HG03575 (cell line): ENCODE results near the gene CABP7.

Source experiments
- ATAC-seq: cut with Tn5 transposase; IDR thresholded peaks from one replicate; pipeline ENCODE4 v1.9.1; 2021; ENCODE audit not compliant: unreplicated experiment, insufficient number of reproducible peaks, low FRiP score; ENCODE audit errors: extremely low read depth

CABP7 gene

DNA sequence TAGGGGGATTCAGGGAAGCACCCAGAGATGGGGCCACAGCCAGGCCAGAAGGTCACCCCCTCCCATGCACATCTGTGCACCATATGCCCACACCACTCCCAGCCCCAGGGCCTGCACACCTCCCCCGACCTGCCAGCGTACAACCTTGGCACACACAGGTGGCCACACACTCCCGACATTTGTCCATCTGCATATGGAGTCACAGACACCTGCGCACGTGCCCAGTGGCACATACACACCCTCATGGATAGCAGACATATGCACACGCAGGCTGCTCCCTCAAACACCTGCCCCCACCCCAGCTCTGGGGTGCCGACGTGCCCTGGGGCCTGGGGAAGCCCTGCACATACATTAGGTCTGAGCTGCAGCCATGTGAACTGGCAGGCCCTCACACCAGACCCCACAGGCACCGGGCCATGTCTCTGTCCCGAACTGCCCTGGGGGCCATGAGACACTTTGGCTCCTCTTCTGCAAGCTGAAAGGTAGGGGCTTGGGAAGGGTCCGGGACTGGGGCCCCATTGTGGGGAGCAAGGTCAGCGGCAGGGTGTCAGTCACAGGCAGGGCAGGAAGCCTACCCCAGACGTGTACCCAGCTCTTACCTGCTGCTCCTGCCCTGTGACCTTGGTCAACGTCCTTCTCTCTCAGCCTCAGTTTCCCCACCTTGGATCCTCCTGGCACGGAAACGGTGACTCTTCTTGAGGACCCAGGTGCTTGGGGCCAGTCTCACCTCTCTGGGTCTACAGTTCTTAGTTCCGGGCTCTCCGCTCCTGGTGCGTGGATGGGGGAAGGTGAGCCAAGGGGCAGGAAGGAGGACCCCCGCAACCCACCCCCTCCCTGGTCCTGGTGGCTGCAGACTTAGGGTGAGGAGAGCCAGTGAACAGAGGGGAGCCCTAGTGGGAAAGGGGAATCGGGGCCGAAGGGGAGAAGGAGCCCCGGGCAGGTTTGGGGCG lies 579 bp upstream of the CABP7 start:
- no peak for ATAC-seq

GRCh38 chr22:29720811-29721323 lies 1.1 kb downstream of the CABP7 start:
- ATAC-seq: no peak

DNA sequence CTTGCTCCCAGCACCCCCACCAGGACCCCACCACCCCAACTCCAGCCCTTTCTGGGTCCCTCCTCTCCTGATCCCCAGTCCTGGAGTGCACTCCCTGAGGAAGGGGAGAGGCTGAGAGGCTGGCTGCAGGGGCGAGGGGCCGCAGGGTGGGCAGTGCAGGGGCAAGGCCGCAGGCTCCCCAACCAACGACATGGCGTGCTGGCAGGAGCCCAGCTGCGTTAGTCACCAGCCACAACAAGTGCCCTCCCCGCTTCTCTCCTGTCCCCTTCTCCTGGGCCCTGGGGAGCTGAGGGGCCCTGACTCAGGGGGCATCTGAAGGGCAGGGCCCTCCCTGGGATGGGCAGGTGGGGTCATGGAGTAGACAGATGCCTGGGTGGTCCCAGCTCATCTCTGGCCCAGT lies 2.3 kb downstream of the CABP7 start:
- ATAC-seq: no peak

- no peak for ATAC-seq
Measured at GRCh38 chr22:29722587-29722986, 2.8 kb downstream of the CABP7 start.

DNA sequence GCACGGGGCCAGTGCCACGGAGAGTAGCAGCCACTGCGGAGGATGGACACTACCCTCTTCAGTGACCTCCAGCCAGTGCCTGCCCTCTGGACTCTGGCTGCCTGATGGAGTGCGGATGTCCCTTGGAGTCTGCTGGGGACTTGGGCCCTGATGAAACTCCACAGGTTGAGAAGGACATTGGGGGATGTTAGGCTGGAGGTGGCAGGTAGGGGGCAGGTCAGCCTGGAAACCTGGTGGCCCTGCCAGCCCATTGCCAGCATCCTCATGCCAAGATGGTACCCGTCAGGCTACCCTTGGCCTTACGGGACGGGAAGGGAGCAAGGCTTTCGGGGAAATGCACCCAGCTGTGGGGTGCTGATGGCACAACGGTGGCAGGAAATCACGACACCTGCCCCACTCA lies 4.0 kb downstream of the CABP7 start:
- ATAC-seq: no peak

DNA sequence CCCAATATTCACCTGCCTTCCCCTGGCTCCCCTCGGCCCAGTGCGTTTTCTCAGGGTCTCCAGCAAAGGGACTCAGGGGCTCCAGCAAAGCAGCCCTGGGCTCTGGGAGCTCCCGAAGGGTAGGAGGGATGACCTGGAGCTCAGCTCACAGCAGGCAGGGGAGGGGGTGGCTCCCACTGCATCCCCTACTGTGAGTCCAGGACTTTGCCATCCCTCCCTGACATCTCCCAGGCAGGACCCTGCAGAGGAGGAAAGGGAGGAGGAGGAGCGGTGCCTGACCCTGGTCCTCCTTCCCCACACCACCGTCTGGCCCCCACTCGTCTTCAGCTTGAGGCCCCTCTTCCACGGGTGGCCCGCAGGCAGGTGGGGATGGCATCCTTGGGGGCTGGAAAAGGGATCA lies 5.0 kb downstream of the CABP7 start:
- ATAC-seq: no peak

DNA sequence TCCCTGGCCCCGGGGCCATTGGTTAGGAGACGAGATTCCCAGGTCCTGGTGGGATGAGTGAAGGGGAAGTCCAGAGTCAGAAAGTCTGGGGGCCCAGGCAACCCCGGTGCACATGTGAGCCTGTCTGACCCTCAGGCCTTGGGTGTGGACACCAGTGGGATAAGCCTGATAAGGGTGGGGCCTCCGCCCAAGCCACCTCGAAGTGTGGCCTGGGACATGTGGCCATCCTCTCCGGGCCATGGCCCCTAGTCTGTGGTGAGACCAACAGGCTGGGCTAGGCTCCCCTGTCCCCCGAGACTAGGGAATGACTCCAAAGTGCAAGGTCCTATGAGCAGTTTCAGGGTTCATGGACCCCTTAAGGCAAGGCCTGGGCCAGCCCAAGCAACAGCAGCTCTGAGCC lies 6.3 kb downstream of the CABP7 start:
- no peak for ATAC-seq

GRCh38 chr22:29726512-29727130 lies 6.8 kb downstream of the CABP7 start:
- no peak for ATAC-seq

DNA sequence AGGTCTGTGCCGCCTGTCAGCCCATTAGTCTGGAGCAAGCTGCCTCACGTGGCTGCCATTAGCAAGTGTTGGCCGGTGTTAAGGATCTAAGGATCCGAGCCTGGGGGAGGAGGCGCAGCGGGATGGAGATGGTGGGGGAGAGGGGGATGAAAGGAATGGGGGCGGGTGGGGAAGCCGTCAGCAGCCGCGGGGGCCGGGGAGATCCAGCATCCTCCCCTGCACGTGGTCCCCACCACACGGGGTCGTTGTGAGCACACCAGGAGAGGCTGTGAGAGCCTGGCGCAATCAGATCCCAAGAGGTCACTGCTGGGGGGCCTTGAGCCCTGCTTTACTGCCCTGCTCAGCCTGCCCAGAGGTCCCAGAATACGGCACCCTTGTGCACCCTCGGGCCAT lies 7.3 kb downstream of the CABP7 start:
- no peak for ATAC-seq

- ATAC-seq: no peak
Measured at GRCh38 chr22:29729161-29729560, 9.4 kb downstream of the CABP7 start.

DNA sequence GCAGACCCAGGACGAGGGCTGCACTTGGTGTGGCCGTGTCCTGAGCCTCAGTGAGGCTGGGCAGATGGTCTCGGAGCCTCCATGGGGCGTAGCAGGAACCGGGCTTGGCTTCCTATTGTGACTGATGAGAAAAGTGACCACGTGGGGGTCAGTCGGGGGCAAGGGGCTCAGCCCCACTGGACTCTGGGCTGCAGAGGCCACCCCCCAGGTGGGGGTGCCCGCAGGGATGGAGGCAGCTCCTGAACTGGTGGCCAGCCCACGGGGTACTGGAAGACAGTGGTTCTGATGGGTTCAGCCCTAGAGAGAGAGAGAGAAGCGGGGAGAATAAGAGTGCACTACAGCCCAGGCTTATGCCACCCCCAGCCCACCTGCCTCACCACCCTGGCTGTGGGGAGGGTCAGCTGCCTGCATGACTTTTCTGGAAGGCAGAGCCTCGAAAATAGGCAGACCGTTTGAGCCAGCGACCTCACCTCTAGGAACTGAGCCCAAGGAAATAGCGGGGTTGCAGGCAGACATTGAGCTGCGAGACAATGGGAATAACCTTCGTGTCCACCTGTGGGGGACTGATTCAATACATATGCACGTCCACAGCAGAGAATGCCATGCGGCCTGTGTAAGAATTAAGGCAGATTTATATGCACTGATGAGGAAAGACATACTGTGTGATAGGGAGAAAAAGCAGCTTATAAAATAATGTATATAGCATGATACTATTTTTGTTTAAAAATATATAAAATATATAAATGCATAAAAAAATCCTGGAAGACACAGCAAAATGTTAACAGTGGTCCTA lies 11.5 kb downstream of the CABP7 start:
- no peak for ATAC-seq

GRCh38 chr22:29732883-29733282 lies 13.1 kb downstream of the CABP7 start:
- ATAC-seq: no peak

- ATAC-seq: no peak
Measured at GRCh38 chr22:29733362-29734201, 13.8 kb downstream of the CABP7 start.

DNA sequence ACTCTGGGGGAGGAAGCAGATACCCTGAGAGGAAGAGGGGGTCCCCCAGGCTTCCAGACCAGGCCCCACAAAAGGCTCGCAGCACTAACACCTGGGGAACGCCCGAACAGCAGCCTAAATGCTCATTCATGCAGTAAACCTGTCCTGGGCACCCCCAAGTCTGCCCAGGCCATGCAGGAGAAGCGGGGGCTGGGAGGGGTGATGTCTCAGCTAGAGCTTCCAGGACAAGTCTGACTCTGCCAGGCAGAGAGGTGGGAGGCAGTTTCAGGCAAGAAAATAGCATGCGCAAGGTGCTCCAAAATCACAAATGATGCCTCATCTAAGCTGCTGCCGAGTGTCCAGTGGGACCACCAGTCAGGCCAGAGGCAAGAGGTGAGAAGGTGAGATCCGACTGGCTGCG lies 14.6 kb downstream of the CABP7 start:
- no peak for ATAC-seq

DNA sequence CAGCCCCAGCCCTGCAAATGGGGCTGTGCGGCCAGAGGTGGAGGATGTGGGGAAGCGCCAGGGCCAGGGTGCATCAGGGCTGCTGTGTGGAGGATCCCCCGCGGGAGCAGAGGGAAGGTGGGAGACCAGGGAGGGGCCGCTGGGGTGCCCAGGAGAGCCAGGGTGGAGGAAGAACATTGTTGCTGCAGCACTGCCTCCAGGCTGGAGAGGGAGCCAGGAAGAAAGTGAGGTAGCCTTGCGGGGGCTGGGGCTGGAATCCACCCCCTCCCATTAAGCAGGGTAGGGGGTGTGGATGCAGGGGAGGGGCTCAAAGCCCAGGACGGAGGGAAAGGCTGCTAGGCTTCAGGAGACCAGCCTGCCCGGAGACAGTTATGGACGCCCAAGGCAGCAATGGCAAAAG lies 15.0 kb downstream of the CABP7 start:
- no peak for ATAC-seq

- ATAC-seq: no peak
Measured at GRCh38 chr22:29735416-29735815, 15.6 kb downstream of the CABP7 start.

- no peak for ATAC-seq
Measured at GRCh38 chr22:29737251-29738117, 17.7 kb downstream of the CABP7 start.
